Keratinocyte (primary cell): Measurements from ENCODE around the gene ADGRD1.

Experiments
- EZH2 ChIP-seq: IDR thresholded peaks from one replicate; pipeline ENCODE4 v1.6.1; 2012; ENCODE audit warnings: inconsistent platforms, mild to moderate bottlenecking, low read length, moderate library complexity
- TF ChIP-seq, protein P1 (sequence below), 3 experiments: IDR thresholded peaks in 1 of 3; conservative IDR thresholded peaks in 1 of 3; optimal IDR thresholded peaks in 1 of 3; 2 replicates in 2 of 3; 3 replicates in 1 of 3; pipeline versions ENCODE3 to v1.5.1; 2011; ENCODE audit warnings: low read length in 3 of 3, mild to moderate bottlenecking in 3 of 3, moderate library complexity in 2 of 3, control low read depth in 1 of 3, inconsistent platforms in 1 of 3; ENCODE audit not compliant: insufficient read depth in 2 of 3; ENCODE audit errors: extremely low read depth in 1 of 3

DNA sequence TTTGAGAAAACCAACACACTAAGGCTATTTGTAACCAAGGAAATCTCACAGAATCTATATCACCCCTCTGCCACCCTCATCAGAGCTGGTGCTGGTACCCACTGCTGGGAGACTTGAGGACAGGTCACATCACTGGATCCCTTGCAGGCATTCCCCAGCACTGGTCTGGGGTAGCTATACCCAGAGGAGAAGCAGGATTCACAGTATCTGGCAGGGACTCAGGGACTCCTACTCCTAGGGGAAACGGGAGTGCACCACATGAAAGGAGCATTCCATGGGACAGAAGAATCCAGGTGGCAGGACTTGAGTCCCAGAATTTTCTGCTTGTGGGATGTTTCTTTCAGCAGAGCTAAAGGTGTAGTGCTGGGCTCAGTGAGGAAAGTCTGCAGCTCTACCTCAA lies 223.2 kb downstream of the ADGRD1 start:
- TF ChIP-seq, protein P1, sequence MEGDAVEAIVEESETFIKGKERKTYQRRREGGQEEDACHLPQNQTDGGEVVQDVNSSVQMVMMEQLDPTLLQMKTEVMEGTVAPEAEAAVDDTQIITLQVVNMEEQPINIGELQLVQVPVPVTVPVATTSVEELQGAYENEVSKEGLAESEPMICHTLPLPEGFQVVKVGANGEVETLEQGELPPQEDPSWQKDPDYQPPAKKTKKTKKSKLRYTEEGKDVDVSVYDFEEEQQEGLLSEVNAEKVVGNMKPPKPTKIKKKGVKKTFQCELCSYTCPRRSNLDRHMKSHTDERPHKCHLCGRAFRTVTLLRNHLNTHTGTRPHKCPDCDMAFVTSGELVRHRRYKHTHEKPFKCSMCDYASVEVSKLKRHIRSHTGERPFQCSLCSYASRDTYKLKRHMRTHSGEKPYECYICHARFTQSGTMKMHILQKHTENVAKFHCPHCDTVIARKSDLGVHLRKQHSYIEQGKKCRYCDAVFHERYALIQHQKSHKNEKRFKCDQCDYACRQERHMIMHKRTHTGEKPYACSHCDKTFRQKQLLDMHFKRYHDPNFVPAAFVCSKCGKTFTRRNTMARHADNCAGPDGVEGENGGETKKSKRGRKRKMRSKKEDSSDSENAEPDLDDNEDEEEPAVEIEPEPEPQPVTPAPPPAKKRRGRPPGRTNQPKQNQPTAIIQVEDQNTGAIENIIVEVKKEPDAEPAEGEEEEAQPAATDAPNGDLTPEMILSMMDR (optimal IDR thresholded peaks at IDR 0.05 in 1 of 3, IDR thresholded peaks at IDR 0.05 in 1 of 3, conservative IDR thresholded peaks at IDR 0.05 in 1 of 3; ENCODE audit: extremely low read depth in 1 of 3, insufficient read depth in 2 of 3, low read length in 3 of 3): no peak
- TF ChIP-seq EZH2: no peak
